BE2C (cell line): ENCODE data around the gene CRYAB.

Source experiments
- DNase-seq: peaks from one replicate; pipeline ENCODE4 v3.0.0-alpha.2; 2020
- H3K27me3 ChIP-seq: fragments of 250-450 bp; sonication (Bioruptor Pico); 2 replicates; pipeline ENCODE4 v1.5.1; 2020; ENCODE audit warnings: mild to moderate bottlenecking
- H3K36me3 ChIP-seq: fragments of 250-450 bp; sonication (Bioruptor Pico); 2 replicates; pipeline ENCODE4 v1.5.1; 2020; ENCODE audit warnings: mild to moderate bottlenecking
- H3K4me1 ChIP-seq: fragments of 250-450 bp; sonication (Bioruptor Pico); 2 replicates; pipeline ENCODE4 v1.5.1; 2020
- H3K4me3 ChIP-seq: 2 replicates; pipeline ENCODE4 v1.5.1; 2011; ENCODE audit warnings: low read depth, low read length
- H3K9me3 ChIP-seq: fragments of 250-450 bp; sonication (Bioruptor Pico); 2 replicates; pipeline ENCODE4 v1.5.1; 2020
- CTCF ChIP-seq: IDR thresholded peaks from 2 replicates; pipeline ENCODE4 v1.5.1; 2012; ENCODE audit warnings: mild to moderate bottlenecking, low read depth, low read length

The CRYAB gene

GRCh38 chr11:111921541-111922230 is 10.1 kb upstream of the CRYAB start:
- no peaks in the 10 kb centered on the region for H3K36me3 ChIP-seq
- H3K4me1 ChIP-seq = peaks cover 6% of the 10 kb centered on the region
- H3K9me3 ChIP-seq = no peaks in the 10 kb centered on the region
- TF ChIP-seq CTCF = no peak
- no peak overlapping the region for H3K4me3 ChIP-seq
- DNase-seq = no peak
- no peaks in the 10 kb centered on the region for H3K27me3 ChIP-seq

- Histone ChIP-seq H3K27me3 (no peaks in the 10 kb centered on the region), H3K36me3 (no peaks in the 10 kb centered on the region), H3K4me3 (no peak overlapping the region), H3K9me3 (no peaks in the 10 kb centered on the region), H3K4me1 (no peaks in the 10 kb centered on the region)
- no peak for DNase-seq
- no peak for TF ChIP-seq CTCF
Measured at GRCh38 chr11:111920908-111921307, 9.3 kb upstream of the CRYAB start.

GRCh38 chr11:111918390-111919256 is 7.1 kb upstream of the CRYAB start, which contains the start of gene C11orf52:
C11orf52 (plus strand) TSS chr11:111918913; CDS start chr11:111918973, 60 bp downstream.
- DNase-seq = no peak
- H3K27me3 ChIP-seq = no peaks in the 10 kb centered on the region
- H3K36me3 ChIP-seq = no peaks in the 10 kb centered on the region
- H3K9me3 ChIP-seq = no peaks in the 10 kb centered on the region
- H3K4me1 ChIP-seq = no peaks in the 10 kb centered on the region
- H3K4me3 ChIP-seq = no peak within 1 kb of the TSS
- TF ChIP-seq CTCF = no peak

GRCh38 chr11:111917788-111918187 is 6.2 kb upstream of the CRYAB start:
- H3K27me3 ChIP-seq = no peaks in the 10 kb centered on the region
- H3K4me3 ChIP-seq = no peak overlapping the region
- no peaks in the 10 kb centered on the region for H3K36me3 ChIP-seq
- no peak for TF ChIP-seq CTCF
- no peak for DNase-seq
- no peaks in the 10 kb centered on the region for H3K9me3 ChIP-seq
- H3K4me1 ChIP-seq = no peaks in the 10 kb centered on the region

- Histone ChIP-seq H3K4me3 (no peak overlapping the region), H3K4me1 (no peaks in the 10 kb centered on the region), H3K9me3 (no peaks in the 10 kb centered on the region), H3K36me3 (no peaks in the 10 kb centered on the region), H3K27me3 (no peaks in the 10 kb centered on the region)
- no peak for DNase-seq
- TF ChIP-seq CTCF = no peak
Measured at GRCh38 chr11:111917312-111917711, 5.7 kb upstream of the CRYAB start.

GRCh38 chr11:111916768-111917167 is 5.2 kb upstream of the CRYAB start:
- no peaks in the 10 kb centered on the region for H3K4me1 ChIP-seq
- no peak for DNase-seq
- TF ChIP-seq CTCF = no peak

More at GRCh38 chr11:111916768-111917167, 5.2 kb upstream of the CRYAB start:
- Histone ChIP-seq H3K9me3 (no peaks in the 10 kb centered on the region), H3K27me3 (no peaks in the 10 kb centered on the region), H3K4me3 (no peak overlapping the region), H3K36me3 (no peaks in the 10 kb centered on the region)
